Hippocampal formation (tissue), 2 donors: ENCODE measurements around the gene CYSRT1.
"Not testable (repeated sequence)": the region's sequence is repeated elsewhere in the genome, so short reads cannot be mapped to it uniquely, and the experiment has no call there.

ENCODE experiments used
- DNase-seq, 2 donors: peaks; one replicate each; lab custom pipeline; 2025; lab: John Stamatoyannopoulos, UW

The CYSRT1 gene

DNA sequence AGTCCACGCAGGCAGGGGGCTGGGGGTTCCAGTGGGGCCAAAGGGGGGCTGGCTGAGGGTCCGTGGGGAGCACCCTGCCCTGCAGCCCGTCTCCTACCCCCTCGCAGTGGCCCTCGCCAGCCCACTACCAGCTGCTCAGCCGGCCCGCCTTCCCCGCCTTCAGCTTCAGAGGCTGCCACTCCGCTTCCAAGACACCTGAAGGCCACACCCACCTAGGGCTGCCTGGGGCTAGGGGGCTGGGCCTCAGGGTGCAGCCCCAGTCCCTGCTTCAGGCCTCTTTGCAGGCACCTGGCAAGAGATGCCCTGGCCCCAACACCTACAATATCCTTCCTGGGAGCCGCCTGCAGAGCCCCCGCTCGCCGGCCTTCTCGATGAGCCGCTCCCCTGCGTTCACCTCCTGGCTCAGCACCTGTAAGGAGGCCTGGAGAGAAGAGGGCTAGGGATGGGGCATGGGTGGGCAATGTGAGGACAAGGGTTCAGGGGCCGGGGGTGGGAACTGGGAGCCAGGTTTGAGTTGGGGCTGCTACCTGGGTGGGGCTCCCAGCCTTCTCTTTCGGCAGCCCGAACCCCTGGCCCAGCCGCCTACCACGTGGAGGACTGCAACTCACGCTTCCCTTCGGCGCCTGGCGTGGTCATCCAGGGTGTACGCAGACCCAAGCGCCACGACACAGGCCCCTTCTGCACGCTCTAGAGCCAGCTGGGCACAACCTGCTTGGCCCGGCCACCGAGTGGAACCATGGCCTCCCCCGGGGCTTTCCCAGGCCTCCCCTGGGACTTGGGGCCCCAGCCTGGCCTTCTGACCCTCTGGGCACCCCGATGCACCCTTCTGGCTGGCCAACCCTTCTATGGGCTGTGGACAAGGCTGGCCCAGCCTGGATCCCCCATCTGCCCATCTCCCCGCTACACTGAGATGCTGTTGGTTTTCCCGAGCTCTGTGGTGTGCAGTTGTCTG, 27.9 kb downstream of the CYSRT1 start:
- DNase-seq = no peak

DNA sequence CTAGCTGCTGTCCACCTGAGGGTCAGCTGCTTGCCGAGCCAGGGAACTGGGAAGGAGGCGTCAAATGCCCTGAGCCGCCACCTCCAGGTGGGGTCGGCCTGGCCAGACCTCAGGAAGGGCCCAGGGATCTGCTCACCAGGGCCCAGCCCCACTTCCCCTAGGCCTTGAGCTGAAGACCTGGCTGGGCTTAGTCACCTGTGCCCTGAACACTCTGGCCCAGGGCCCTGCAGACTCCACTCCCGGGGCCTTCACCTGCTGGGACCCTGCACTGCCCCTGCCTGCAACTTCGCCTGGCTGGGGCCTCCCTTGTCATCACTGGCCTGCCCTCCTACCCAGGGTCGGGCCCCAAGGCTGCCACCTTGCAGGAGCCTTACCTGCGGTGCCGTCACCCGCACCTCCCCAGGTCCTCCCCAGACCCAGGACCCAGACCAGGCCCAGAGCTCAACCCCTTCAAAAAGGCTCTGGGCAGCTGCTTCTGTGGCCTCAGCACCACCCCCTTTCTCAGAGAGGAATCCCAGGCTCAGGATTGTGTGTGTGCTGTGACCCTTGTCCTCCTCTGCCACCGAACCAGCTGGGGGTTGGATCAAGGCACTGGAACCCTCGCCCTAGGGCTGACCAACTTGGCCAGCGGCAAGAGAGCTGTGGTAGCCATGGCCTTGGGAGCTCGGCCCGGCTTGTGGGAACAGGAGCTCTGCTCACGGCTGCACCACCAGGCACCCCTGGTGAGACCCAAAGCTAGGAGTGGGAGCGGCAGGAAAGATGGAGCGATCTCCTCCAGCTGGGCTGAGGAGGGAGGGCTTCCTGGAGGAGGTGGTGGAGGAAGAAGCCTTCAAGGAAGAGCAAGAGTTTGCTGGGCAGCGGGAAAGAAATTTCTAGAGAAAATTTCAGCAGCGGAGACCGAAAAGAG, 29.0 kb downstream of the CYSRT1 start:
- no peak for DNase-seq

DNA sequence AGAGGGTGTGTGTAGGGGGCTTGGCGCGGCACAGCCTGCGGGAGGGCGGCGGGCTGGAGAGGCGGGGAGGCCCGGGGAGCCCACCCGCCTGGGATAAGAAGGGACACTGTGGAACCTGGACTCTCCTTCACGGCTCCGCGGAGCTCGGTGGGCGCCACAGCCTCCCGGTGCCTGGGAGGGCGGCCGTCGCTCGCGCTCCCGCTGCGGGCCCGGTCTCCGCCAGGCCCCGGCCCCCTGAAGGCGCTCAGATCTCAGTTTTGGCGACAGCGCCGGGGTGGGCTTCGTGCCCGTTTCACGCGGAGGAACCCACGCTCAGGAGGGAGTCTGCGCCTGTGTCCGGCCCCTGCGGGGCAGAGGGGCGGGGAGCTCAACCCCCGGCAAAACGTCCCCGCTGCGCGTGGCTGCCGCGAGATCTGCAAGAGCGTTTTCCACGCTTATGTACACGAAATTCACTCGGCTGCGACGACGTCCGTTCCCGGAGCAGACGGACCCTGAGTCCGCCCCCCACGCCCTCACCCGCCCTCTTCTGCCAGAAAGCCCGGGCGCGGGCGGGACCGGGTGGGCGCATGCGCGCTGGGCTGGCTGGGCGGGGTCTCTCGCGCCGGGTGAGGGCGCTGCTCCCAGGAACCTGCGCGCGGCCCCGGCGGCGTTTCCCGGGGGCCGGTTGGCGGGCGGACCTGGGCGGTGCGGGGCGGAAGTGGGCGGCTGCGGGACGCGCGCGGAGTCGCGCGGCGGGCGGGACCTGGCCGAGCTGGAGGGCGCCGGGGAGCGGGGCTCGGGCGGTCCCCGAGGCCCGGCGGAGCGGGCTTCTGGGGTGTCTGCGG, 29.9 kb downstream of the CYSRT1 start, which contains the start of gene NELFB:
NELFB (plus strand) TSS at position 704 of the 824 bp plus-strand sequence.
- DNase-seq = peak; percentile 61 to 90

DNA sequence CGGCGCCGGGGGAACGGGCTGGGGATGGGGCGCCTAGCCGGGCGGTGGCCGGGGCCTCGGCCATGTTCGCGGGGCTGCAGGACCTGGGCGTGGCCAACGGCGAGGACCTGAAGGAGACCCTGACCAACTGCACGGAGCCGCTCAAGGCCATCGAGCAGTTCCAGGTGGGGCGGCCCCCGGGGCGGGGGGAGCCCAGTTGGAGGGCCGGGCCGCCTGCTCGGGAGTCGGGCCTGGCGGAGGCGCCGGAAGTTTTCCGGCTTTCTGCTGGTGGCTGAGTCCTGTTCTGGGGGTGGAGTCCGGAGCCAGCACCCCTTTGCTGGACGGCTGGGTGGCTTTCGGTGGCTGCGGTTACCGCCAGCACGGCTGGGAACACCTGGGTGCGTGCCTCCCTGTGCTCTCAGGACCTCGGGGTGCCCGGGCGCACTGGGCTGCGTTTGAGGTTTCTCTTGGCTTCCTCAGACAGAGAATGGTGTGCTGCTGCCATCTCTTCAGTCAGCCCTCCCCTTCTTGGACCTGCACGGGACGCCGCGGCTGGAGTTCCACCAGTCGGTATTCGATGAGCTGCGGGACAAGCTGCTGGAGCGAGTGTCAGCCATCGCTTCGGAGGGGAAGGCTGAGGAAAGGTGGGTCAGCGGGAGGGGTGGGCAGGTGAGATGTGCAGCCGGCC, 30.6 kb downstream of the CYSRT1 start:
- no peak for DNase-seq

DNA sequence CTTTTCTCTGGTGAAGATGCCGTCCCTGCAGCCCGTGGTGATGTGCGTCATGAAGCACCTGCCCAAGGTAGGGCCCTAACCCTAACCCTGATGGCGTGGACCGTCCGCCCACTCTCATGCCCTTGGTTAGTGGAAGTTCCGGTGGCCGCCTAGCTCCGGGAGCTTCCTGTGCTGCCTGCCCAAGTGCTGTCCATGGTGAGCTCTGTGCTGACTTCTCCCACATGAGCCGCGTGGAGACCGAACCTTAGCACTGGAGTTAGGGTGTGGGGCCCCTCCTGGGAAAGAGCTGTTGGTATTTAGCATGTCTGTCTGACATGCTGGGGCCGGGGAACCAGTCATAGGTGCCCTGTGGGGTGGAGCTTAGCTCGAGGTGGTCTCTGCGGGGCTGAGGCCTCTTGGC, 31.4 kb downstream of the CYSRT1 start:
- no peak for DNase-seq

DNA sequence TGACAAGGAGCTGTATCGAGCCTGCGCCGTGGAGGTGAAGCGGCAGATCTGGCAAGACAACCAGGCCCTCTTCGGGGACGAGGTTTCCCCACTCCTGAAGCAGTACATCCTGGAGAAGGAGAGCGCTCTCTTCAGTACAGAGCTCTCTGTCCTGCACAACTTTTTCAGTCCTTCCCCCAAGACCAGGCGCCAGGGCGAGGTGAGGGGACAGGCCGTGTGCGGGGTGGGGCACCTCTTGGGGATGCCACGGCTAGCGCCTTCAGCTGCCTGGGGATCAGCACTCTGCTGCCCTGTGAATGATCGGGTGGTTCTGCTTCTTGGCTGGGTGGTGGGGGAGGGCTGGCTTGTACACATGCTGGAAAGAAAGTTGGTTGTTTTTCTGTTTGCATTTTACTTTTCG, 31.9 kb downstream of the CYSRT1 start:
- DNase-seq = no peak

DNA sequence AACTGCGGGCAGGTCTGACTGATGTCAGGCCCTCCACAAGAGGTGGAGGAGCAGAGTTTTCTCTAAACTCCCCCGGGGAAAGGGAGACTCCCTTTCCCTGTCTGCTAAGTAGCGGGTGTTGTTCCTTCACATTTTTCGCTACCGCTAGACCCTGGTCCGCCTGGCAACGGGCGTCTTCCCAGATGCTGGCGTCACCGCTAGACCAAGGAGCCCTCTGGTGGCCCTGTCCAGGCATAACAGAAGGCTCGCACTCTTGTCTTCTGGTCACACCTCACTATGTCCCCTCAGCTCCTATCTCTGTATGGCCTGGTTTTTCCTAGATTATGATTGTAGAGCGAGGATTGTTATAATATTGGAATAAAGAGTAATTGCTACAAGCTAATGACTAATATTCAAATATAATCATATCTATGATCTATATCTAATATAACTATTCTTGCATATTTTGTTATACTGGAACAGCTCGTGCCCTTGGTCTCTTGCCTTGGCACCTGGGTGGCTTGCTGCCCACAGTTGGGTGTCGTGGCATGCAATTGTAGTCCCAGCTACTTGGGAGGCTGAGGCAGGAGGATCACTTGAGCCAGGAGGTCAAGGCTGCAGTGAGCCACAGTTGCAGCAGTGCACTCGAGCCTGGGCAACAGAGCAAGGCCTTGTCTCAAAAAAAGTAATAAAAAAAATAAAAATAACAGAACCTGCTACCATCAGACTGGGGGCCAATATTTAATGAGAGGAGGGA, 37.4 kb downstream of the CYSRT1 start:
- not testable (repeated sequence) for DNase-seq

DNA sequence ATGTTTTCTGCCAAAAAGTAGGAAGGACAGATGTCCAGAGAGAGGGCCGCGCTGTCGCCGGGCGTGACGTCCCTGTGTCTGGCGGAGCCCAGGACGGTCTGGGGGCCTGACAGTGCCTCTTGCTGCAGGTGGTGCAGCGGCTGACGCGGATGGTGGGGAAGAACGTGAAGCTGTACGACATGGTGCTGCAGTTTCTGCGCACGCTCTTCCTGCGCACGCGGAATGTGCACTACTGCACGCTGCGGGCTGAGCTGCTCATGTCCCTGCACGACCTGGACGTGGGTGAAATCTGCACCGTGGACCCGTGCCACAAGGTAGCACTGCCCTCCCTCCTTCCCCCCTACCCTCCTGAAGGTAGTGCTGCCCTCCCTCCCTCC, 37.9 kb downstream of the CYSRT1 start:
- DNase-seq = no peak

DNA sequence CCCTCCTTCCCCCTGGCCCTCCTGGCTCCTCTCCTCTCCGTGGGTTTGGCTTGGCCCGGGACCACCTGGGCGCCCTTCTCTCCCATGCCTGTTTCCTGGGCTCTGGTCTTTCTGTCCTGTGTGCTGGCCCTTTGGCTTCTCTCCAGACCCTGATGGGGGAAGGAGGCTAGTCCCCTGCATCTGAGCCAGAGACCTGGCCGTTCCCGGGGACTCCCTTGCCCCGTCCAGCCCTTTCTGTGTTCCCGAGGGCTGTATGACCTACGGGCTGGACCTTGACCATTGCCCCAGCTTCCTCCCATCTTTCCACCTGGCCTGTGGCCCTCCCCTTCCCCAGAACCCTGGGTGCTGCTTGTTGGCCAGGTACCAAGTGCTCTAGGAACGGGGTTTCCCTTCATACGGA, 38.5 kb downstream of the CYSRT1 start:
- DNase-seq = no peak

DNA sequence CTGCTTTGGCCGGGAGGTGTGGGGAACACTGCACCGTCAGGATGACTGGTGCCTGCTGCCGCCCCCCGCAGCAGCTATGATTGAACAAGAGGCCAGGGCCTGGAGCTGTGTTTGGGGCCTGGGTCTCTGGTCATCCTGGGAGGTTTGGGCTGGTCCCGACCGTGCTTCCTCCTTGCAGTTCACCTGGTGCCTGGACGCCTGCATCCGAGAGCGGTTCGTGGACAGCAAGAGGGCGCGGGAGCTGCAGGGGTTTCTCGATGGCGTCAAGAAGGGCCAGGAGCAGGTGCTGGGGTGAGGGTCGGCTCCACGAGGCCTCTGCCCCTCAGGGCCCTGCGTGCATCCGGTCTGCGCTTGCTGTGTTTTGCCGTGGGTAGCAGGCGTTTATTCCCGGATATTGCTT, 39.1 kb downstream of the CYSRT1 start:
- DNase-seq = no peak

DNA sequence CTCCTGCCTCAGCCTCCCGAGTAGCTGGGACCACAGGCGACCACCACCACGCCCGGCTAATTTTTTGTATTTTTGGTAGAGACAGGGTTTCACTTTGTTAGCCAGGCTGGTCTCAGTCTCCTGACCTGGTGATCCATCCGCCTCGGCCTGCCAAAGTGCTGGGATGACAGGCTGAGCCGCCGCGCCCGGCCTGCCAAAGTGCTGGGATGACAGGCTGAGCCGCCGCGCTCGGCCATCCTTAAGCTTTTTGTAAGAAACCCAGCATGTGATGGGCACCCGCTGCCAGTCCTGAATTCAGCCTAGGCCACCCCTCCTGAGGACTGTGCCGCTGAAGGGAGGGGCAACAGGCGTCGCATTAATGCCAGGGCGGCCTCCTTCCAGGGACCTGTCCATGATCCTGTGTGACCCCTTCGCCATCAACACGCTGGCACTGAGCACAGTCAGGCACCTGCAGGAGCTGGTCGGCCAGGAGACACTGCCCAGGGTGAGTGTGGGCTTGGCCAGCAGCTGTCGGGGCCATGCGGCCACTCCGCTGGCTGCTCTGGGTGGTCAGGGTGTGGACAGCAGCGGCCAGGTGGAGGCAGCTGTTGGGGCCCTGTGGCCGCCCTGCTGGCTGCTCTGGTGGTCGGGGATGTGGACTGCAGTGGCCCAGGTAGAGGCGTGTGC, 40.7 kb downstream of the CYSRT1 start:
- no peak for DNase-seq

DNA sequence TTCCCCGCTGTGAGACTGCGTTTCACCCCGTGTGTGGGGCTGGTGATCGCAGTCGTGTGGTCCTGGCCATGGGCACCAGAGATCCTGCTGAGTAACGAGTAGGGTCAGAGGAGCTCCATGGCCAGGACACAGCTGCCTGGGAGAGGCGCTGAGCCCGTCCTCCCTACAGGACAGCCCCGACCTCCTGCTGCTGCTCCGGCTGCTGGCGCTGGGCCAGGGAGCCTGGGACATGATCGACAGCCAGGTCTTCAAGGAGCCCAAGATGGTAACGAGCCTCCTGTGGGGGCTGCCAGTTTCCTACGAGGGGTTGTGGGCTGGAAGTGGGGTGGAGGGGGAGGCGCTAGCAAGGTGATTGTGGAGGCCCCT, 41.2 kb downstream of the CYSRT1 start:
- no peak for DNase-seq

DNA sequence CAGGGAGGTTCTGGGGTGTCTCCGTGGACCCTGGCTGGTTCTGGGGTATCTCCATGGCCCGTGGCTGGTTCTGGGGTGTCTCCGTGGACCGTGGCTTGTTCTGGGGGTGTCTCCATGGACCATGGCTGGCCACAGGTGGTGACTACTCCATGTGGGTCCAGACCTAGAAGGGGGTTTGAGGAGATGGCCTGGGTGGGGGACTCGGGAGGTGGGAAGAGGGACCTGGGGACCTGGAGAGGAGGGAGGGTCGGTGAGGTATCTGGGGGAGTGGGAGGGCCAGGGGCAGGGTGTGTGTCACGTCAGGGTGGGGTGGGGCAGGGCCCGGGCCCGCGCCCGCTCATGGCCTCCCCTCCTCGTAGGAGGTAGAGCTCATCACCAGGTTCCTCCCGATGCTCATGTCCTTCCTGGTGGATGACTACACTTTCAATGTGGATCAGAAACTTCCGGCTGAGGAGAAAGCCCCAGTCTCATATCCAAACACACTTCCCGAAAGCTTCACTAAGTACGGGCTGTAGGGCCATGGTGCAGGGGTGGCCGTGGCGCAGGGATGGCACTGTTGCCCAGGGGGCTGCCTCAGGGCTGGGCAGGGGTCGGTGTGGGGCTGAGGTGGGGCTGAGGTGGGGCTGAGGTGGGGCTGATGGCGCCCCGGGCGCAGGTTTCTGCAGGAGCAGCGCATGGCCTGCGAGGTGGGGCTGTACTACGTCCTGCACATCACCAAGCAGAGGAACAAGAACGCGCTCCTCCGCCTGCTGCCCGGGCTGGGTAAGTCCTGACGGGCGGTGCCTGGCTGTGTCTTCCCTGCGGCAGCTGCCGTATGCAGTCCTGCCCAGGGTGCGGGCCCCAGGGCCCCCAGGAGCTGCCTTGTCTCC, 41.8 kb downstream of the CYSRT1 start:
- DNase-seq = no peak

DNA sequence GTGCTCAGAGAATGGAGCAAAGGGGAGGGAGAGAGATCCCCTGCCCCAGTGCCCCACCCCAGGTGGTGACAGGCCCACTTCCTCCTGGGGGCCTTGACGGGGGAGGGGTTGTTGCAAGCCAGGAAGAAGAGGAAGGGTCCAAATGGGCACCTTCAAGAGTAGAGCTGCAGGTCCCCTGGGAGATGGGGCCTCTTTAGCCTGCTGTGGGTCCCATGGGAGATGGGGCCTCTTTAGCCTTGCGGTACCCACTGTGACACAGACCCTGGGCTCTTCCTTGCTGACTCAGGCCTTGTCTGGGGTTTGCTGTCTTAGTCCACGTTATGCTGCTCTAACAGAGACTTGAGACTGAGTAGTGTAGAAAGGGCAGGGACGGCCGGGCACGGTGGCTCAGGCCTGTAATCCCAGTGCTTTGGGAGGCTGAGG, 43.0 kb downstream of the CYSRT1 start:
- DNase-seq = no peak

DNA sequence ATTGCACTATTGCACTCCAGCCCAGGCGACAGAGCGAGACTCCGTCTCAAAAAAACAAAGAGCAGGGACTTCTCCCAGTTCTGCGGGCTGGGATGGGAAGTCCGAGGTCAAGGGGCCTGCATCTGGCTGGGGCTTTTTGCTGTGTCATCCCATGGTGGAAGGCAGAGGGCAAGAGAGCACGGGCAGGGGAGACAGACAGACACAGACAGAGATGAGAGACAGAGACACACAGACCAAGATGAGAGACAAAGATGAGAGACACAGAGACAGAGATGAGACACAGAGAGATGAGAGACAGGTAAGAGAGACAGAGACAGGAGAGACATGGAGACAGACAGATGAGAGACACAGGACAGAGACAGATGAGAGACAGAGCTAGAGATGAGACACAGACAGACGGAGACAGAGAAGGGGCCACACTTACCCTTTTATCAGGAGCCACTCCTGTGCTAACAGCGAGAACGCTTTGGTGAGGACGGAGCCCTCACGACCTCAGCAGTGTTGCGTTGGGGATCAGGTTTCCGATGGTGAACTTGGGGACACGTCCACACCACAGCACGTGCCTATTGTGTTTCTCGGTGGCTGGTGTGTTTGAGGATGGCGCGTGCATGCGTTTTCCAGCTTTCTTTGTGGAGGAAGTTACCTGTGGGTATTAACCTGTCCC, 43.7 kb downstream of the CYSRT1 start:
- DNase-seq = no peak

DNA sequence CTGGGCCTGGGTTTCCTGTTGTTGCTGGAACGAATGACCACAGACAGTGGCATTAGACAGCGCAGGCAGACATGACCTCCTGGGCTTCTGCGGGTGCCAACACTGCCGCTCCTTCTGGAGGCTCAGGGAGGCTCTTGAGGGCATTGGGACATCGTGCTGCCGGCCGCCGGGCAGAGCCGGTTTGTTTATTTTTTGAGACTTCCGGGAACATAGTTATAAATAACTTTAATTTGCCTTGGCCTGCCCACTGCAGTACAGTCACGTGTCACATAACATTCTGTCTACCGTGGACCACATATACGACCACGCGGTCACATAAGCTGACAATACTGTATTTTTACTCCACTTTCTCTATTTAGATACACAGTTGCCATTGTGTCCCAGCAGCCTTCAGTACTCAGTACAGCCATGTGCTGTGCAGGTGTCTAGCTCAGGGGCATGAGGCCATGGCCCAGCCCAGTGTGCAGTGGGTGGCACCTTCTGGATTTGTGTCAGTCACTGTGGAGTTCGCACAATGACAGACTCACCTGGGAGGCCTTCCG, 44.3 kb downstream of the CYSRT1 start:
- no peak for DNase-seq

DNA sequence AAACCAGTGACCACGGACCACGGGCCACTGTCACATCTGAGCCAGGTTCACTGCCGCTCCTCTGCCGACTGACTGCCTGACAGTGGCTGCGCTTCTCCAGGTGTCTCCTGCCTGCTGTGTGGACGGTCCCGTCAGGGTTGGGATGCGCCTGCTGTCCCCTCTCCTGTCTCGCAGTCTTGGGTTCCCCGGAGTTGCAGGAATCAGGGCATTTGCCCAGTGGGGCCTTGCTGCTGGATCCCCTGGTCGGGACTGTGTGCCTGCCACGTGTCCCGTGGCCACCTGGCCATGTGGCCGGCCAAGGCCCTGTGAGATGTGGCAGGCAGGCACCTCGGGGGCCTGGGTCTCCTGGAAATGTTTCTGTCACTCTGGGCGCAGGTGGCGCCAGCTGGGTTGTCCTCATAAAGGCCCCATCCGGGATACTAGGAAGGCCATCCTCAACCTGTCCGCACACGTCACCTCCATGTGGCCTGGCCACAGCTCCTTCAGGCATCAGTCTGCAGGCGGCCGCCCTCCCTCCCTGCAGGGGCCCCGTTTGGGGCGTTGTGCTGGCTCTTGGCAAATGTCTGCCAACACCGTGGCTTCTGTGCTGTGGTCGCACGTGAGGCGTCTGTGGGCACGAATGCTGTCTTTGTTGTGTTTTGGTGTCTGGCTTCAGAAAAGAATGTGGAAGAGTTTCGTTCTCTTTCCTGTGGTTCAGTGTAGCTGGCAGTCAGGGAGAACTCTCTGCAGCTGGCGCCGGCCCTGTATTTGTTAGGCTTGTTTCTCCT, 46.1 kb downstream of the CYSRT1 start:
- DNase-seq = no peak

DNA sequence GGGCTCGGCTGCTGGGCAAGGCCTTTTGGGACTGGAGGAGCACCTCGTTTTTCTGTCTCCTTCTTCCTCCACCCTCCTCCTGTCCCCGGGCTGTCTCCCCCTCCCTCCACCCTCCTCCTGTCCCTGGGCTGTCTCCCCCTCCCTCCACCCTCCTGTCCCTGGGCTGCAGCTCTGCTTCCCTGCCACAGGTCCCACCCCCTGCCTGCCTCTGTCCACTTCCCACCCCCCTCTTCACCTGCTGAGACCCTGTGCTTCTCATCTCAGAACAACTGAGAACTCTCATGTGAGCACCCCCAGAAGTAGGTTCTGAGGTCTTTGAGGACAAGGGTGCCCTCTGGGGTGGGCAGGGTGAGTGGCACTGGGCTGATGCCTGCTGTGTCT, 46.7 kb downstream of the CYSRT1 start:
- DNase-seq = no peak
